ENCODE measurements around the gene CLCN4.

DNA sequence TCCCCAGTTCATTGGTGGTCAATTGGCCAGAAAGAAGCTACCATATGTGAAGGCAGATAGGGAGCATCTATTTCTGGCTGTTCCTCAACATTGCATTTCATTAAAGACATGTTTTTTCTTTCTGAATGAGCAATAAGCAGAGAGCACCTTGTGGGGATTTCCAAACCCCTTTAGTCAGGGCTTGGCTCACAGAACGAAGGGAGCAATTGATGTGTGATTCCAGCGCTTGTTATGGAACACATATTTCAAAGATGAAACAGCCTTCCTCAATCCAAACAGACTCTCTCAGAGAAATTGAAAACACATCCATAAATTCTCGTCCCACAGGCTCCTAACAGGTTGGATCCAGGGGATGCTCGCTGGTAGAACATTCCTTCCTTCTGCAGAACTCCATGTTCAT is 84.1 kb downstream of the CLCN4 start:
- TF ChIP-seq POLR2AphosphoS5 (IDR thresholded peaks at IDR 0.05; ENCODE audit: low read depth, low read length) (no peak), TAF1 (IDR thresholded peaks at IDR 0.05; ENCODE audit: low read depth, low read length) (no peak)
